Islet of Langerhans (tissue), 1 donor: ENCODE data around the gene CALY.

Experiments used
- FAIRE-seq: peaks from one replicate; lab custom pipeline; 2011; peaks lifted over from hg19 to GRCh38; lab: Jason Lieb, UNC

CALY gene

GRCh38 chr10:133366130-133366478, 29.4 kb upstream of the CALY start:
- FAIRE-seq: no peak

DNA sequence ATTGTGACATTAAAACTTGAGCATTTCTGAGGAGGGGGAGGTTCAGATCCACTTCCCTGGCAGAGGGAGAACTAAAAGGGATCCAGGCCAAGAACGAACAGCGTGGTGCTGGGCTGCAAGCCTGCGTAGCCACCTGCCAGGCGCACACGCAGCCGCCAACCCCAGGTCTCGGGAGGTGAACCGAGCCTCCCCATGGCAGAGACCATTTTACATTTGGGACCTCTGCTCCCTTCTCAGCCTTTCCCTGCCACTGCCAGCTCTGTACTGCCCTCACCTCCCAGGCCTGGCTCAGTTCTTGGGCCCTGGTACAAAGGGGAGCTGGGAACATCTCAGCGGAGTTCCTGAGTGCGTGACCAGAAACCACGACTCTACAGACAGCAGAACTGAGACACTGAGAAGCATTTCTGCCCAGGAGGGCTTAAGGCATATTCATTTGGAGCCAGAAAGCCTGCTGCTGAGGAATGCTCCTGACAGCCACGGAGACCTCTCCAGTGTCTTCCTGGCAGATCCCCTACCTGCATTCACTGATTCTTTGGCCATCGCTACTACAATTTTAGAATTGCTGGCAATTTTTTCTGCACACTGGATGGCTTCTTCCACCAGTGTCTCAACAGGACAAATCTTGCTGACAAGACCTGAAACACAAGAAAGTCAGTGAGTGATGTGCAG, 28.9 kb upstream of the CALY start:
- FAIRE-seq: no peak

DNA sequence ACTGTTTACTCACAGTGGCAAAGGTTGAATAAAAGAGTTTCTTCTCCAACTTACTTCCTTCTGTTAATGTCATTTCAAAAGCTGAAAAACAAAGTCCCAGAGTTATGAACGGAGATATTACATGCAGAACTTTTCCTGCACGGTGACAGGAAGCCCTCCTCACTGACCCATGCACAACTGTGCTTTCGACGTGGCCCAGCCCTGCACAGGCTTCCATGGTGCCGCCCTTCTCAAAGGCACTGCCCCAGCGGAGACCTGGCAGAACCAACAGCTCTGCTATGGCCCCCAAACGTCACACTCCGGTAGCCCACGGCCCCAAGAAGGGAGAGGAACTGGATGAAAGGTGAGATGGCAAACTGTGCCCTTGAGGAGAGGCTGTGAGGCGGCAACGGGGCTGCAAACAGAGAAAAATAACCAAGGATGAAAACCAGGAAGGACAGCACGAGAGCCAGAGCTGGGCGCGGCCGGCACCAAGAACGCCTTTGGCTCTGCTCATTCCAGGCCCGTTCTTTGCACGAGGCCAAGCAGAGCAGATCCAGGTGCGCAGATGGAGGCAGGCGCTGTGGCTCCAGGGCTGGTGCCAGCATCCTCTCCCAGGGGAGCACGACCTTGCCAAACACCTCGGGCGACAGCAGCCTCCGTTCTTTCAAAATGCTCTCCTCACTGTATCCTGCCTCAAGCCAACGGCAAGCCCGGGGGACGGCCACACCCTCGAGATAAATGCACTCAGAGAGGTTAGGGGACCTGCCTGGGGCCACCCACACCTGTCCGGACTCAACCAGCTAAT, 28.1 kb upstream of the CALY start:
- no peak for FAIRE-seq

GRCh38 chr10:133362846-133363245, 26.1 kb upstream of the CALY start:
- FAIRE-seq: no peak

DNA sequence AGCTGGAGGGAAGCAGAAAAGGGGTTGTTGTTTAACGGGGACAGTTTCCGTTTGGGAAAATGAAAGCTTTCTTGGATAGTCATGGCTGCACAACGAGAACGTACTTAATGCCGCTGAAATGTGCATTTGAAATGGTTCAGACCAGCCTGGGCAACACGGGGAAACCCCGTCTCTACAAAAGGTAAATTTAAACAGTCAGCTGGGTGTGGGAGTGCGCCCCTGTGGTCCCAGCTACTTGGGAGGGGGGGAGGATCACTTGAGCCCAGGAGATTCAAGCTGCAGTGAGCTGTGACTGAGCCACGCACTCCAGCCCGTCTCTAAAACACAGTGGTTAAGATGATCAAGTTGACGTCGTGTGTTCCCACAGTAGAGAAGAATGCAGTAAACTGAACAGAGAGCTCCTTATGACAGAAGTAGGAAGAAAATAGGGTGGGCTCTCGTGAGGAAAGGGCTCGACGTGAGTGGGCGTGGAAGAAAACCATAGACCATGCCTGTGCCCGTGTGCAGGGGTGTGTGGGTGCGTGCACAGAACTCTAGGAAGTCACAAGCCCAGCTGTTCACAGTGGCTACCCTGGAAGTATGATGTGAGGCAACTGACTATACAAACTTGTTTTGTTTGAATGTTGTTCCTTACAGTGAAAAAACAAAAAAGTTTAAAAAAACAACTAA, 25.2 kb upstream of the CALY start:
- no peak for FAIRE-seq

DNA sequence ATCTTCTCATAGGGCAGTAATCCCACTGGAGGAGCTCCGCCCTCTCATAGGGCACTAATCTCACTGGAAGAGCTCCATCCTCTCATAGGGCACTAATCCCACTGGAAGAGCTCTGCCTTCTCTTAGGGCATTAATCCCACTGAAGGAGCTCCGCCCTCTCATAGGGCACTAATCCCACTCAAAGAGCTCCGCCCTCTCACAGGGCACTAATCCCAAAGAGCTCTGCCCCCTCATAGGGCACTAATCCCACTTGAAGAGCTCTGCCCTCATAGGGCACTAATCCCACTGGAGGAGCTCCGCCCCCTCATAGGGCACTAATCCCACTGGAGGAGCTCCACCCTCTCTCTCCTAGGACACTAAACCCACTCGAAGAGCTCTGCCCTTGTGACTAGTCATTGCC, 24.5 kb upstream of the CALY start:
- no peak for FAIRE-seq

DNA sequence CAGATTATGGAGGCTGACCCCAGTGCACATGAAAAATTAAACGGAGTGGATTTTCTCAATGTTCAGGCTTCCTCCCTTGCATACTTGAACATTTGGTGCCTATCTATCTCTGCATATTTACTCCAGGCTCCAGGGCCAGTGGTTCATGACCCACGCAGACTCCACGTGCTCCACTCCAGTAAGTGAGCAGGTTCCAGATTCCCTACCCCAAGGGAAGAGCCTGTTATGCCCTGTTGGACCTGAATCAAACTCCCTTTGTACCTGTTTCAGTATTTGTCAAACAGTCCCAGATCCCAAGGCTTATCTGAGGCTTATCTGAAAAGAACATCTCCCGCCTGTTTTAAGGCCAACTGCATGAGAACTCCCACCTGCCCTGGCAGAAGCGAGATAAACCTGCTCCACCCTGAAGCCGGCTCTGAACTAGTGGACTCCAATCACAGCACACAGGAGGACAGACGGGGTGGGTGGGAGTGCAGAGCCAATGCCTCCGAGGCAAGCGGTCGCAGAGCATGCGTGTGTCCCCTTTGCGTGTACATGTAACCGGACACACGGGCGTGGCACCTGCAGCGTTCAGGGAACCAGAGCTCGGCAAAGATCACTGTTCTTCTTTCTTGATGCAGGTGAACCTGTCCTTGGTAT, 23.4 kb upstream of the CALY start:
- FAIRE-seq: no peak

DNA sequence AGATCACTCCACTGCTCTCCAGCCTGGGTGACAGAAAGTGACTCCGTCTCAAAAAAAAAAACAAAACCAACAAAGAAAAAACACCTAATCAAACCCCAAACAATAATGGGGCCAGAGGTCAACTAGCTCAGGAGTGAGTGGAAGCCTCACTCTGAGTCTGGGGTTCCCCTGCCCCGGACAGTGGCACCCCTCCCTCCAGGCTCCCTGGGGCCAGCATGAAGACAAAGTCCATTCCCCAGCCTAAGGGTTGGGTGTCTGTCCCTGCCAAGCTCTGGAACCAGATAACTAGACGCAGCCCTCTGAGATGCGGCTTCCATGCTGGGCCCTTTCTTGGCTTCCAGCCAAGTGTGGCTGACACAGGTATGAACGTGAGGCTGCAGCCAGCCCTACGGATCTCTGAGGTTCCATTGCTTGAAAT, 22.9 kb upstream of the CALY start:
- no peak for FAIRE-seq

- no peak for FAIRE-seq
Observed at GRCh38 chr10:133358925-133359310, 22.2 kb upstream of the CALY start.

GRCh38 chr10:133358162-133358924, 21.6 kb upstream of the CALY start:
- FAIRE-seq: no peak

DNA sequence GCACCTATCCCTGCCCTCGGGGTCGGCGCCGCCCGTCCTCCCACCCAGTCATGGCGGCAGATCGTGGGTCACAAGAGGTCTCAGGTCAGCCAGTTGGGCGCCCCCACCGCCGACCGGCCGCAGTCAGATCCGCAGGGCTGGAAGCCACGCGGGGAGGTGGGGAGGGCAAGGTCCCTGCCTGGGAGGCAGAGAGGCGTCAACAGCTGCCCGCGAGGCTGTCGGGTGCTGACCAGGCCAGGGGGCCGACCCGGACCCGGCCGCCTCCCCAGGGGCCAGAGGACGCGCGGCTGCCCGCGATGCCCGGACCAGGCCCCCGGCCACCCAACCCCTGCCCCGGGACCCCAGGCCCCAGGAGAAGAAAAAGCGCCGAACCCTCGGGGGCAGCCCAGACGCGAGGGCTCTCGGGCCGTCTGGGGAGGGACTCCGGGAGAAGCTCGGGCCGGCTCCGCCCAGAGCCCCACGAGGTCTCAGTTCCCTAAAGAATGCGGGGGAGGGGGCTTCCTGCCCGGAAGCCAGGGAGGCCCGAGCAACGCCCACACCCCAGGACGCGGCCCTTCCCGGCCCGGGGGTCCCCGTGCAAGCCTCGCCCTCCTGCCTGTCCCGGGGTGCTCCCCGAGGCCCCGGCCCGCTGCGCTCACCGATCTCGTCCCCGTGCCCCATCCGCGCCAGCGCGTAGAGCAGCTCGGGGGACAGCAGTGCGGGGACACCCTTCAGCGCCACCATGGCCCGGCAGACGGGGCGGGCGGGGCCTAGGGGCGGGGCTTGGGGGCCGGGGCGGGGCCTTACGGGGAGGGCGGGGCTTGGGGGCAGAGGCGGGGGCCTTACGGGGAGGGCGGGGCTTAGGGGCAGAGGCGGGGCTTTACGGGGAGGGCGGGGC, 20.8 kb upstream of the CALY start, which contains the start of gene FUOM:
Gene FUOM, minus strand, starts transcription at position 735 of the 877 bp plus-strand sequence. Its CDS starts 12 bp downstream, at position 723.
- no peak for FAIRE-seq

- FAIRE-seq: no peak
Observed at GRCh38 chr10:133356549-133357284, 20.0 kb upstream of the CALY start.

- FAIRE-seq: no peak
Observed at GRCh38 chr10:133355991-133356390, 19.3 kb upstream of the CALY start.

DNA sequence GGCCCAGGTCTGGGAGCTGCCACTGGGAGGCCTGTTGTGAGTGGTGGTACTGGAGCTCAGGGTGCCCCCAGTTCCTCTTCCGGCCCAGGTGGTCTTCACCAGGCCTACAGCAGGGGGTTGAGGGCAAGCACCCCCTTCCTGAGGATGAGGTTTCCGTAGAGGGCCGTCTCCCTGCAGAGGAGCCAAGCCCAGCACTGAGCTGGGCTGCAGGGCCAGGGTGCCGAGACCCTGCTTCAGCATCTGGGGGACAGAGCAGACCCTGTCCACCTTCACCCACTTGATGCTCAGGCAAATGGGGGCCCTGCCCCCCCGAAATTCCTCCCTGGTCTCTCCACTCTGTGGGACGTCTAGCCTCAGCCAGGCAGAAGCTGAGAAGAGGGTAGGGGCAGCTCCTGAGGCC, 18.6 kb upstream of the CALY start:
- FAIRE-seq: no peak

GRCh38 chr10:133354672-133355240, 18.1 kb upstream of the CALY start:
- FAIRE-seq: no peak

DNA sequence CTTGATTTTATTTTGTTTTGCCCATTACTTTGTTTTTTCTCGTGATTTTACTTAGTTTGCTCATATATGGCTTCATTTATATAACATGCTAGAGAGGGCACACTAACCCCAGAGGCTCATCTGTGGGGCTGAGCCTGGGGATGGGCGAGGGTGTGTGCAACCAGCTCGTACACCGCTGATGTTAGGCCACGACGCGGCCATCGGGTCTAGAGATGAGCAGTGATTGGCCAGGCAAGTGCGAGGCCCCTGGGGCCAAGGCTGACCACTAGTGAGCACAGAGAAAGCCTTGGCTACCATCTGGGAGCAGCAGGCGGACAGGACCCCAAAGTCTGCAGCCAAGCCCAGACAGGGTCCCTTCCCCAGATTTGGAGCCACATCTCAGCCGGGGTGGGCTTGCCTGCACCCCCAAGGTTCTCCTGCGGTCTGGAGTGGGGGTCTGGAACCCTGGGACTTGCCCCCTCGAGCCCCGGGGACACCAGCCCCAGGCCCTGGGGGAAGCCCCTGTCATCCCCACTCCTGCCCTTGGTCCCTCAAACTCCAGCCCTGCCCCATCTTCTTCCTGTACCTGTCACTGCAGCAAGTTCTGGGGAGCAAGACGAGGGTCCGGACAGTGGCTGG, 17.4 kb upstream of the CALY start:
- no peak for FAIRE-seq

DNA sequence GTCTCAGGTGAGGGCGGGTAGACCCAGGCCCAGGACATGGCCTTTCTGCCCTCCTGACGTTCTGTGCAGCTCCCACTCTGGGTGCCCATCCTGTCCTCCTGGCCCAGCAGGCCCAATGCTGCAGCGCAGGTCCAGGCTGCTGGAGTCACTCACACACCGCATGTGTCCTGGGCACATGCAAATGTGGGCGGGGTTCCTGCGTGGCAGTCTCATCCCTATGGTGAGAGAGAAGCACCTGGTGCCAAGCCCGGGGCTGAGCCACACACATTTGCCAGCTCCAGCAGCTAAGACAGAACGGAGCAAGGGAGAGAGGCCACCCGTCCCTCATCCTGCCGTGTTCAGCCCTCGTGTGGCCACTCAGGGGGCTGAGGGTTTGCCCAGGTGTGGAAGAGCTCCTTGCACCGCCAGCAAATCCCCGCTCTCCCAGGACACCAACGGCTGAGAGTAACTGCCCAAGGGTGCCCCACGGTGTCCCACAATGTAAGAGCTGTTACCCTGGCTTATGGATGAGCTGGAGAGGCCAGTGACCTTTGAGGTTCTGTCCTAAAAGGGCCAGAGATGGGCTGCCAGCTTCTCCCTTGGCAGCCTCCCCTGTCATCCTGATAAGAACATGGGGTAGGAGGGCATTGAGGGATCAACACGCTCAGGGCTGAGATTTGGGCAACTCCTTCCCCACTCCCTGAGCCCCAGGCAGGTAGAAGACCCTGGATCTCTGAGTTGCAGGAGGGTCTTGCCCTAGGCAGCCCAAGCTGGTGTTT, 16.7 kb upstream of the CALY start:
- FAIRE-seq: no peak

GRCh38 chr10:133351408-133352318, 15.0 kb upstream of the CALY start:
- FAIRE-seq: no peak
